NB4 (cell line): ENCODE measurements around the gene TSNAX.

Source experiments
- CTCF ChIP-seq: IDR thresholded peaks from one replicate; pipeline ENCODE4 v1.5.1; 2012; ENCODE audit warnings: low read depth, low read length
- MYC ChIP-seq: IDR thresholded peaks from 2 replicates; pipeline ENCODE4 v1.6.1; 2011; ENCODE audit warnings: low read depth, low read length

GRCh38 chr1:231553320-231553719 is 24.9 kb downstream of the TSNAX start:
- TF ChIP-seq CTCF: no peak
- TF ChIP-seq MYC: no peak
